ENCODE data around the gene COL1A1. TPM values are rescaled to one million over a fixed set of nuclear protein-coding genes. Genes with fewer than 3 reads are reported as not detected.
A peak's percentile ranks its signal among the peaks of the same experiment; 100 is the strongest.

The COL1A1 gene
- total and polyA plus RNA-seq, 2 of the 13 experiments (the other 11 are each of a cell fraction or from before 2014, with no cell fraction given): 0.05 TPM; not detected in 1

GRCh38 chr17:50139950-50140885 lies 61.2 kb downstream of the COL1A1 start (continued):
- TF ChIP-seq ZNF10 (CRISPR knock-in tag; IDR thresholded peaks at IDR 0.05; ENCODE audit: borderline replicate concordance, low read depth): no peak
- TF ChIP-seq, protein P1, sequence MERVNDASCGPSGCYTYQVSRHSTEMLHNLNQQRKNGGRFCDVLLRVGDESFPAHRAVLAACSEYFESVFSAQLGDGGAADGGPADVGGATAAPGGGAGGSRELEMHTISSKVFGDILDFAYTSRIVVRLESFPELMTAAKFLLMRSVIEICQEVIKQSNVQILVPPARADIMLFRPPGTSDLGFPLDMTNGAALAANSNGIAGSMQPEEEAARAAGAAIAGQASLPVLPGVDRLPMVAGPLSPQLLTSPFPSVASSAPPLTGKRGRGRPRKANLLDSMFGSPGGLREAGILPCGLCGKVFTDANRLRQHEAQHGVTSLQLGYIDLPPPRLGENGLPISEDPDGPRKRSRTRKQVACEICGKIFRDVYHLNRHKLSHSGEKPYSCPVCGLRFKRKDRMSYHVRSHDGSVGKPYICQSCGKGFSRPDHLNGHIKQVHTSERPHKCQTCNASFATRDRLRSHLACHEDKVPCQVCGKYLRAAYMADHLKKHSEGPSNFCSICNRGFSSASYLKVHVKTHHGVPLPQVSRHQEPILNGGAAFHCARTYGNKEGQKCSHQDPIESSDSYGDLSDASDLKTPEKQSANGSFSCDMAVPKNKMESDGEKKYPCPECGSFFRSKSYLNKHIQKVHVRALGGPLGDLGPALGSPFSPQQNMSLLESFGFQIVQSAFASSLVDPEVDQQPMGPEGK (CRISPR knock-in tag; IDR thresholded peaks at IDR 0.05): peak; percentile 52; the same call in 1 of the 2 replicates
- TF ChIP-seq SPEN (CRISPR knock-in tag; IDR thresholded peaks at IDR 0.05; ENCODE audit: low read depth): 0 out of 2 replicates have a peak, but pooled peaks have one; percentile 3
- TF ChIP-seq BRCA1 (CRISPR knock-in tag; IDR thresholded peaks at IDR 0.05): no peak
- no peak for TF ChIP-seq ZZZ3 (CRISPR knock-in tag; IDR thresholded peaks at IDR 0.05; ENCODE audit: borderline replicate concordance)
- peak; percentile 64 for TF ChIP-seq ZNF687 (CRISPR knock-in tag; IDR thresholded peaks at IDR 0.05)
- TF ChIP-seq STAG1 (CRISPR knock-in tag; IDR thresholded peaks at IDR 0.05): peak; percentile 83
- 0 out of 2 replicates have a peak, but pooled peaks have one; percentile 22 for TF ChIP-seq NFKB2 (CRISPR knock-in tag; IDR thresholded peaks at IDR 0.05; ENCODE audit: borderline replicate concordance)
- peak; percentile 48; the same call in 1 of the 2 replicates for TF ChIP-seq TGIF2 (CRISPR knock-in tag; IDR thresholded peaks at IDR 0.05)
- peak; percentile 31; the same call in 1 of the 2 replicates for TF ChIP-seq IRF2 (CRISPR knock-in tag; IDR thresholded peaks at IDR 0.05)
- TF ChIP-seq REPIN1 (CRISPR knock-in tag; IDR thresholded peaks at IDR 0.05; ENCODE audit: borderline replicate concordance, low read depth): 0 out of 2 replicates have a peak, but pooled peaks have one; percentile 29
- TF ChIP-seq LRRFIP1 (CRISPR knock-in tag; conservative IDR thresholded peaks at IDR 0.05): no peak
- peak; percentile 94 for TF ChIP-seq ZNF263 (CRISPR knock-in tag; IDR thresholded peaks at IDR 0.05)
- no peak for TF ChIP-seq ZNF33B (CRISPR knock-in tag; IDR thresholded peaks at IDR 0.05)
- TF ChIP-seq ATRX (CRISPR knock-in tag; IDR thresholded peaks at IDR 0.05; ENCODE audit: borderline replicate concordance): no peak
- peak; percentile 61; the same call in 1 of the 2 replicates for TF ChIP-seq SALL2 (CRISPR knock-in tag; IDR thresholded peaks at IDR 0.05)
- TF ChIP-seq ATAD3A (CRISPR knock-in tag; IDR thresholded peaks at IDR 0.05): no peak
- peak; percentile 26 for TF ChIP-seq ASH2L (IDR thresholded peaks at IDR 0.05; ENCODE audit: insufficient read length, low read depth, low read length)
- TF ChIP-seq RARA (CRISPR knock-in tag; IDR thresholded peaks at IDR 0.05): no peak
